IMR-90 (cell line): Measurements from ENCODE around the gene BRD4. TPM values are rescaled to one million over a fixed set of nuclear protein-coding genes. Genes with fewer than 3 reads are reported as not detected.

Experiments used
- ATAC-seq: fragments of 200-7000 bp; cut with Tn5 transposase; 2 replicates; pipeline ENCODE4 v1.9.1; 2020; ENCODE audit warnings: low read depth, mild to moderate bottlenecking, moderate library complexity
- BruUV-seq: library from RNA; stranded (reverse); fragments of 400-500 nt; replicated peaks from 2 replicates; lab custom pipeline; 2021; lab: Mats Ljungman, UMichigan
- CTCF ChIA-PET: fragments of 300-600 bp; formaldehyde crosslinking; extraction: SDS; loops from one replicate; lab custom pipeline; 2021; ENCODE audit warnings: antibody characterized with exemption; lab: Yijun Ruan, JAX
- POLR2A ChIA-PET: fragments of 300-600 bp; sonication (Branson Sonifier 250); formaldehyde crosslinking; loops from one replicate; lab custom pipeline; 2022; ENCODE audit warnings: antibody characterized with exemption; ENCODE audit not compliant: unreplicated experiment; lab: Charles Lee
- DNase-seq: peaks from one replicate; pipeline ENCODE4 v3.0.0; 2013
- H2AFZ ChIP-seq: replicated peaks from 2 replicates; pipeline ENCODE3; 2013; ENCODE audit warnings: low read length, mild to moderate bottlenecking; ENCODE audit not compliant: poor library complexity
- H2AK5ac ChIP-seq: 2 replicates; pipeline ENCODE4 v1.6.1; 2013; ENCODE audit warnings: low read depth, low read length, inconsistent platforms
- H2AK9ac ChIP-seq: replicated peaks from 2 replicates; pipeline ENCODE3; 2013; ENCODE audit warnings: mild to moderate bottlenecking, low read depth, low read length, moderate library complexity; ENCODE audit not compliant: poor library complexity
- H2BK120ac ChIP-seq: 2 replicates; pipeline ENCODE4 v1.6.1; 2013; ENCODE audit warnings: low read depth, low read length, inconsistent platforms
- H2BK15ac ChIP-seq: 3 replicates; pipeline ENCODE4 v1.6.1; 2013; ENCODE audit warnings: low read depth, low read length, inconsistent platforms
- H2BK20ac ChIP-seq: 2 replicates; pipeline ENCODE4 v1.6.1; 2013; ENCODE audit warnings: low read depth, mild to moderate bottlenecking, inconsistent platforms, low read length, moderate library complexity
- H2BK5ac ChIP-seq: 2 replicates; pipeline ENCODE4 v1.6.1; 2013; ENCODE audit warnings: mild to moderate bottlenecking, low read depth, low read length, inconsistent platforms; ENCODE audit not compliant: poor library complexity, severe bottlenecking
- H3K14ac ChIP-seq: replicated peaks from 2 replicates; pipeline ENCODE4 v1.6.1; 2013; ENCODE audit warnings: low read depth, low read length, inconsistent platforms
- H3K18ac ChIP-seq: 2 replicates; pipeline ENCODE4 v1.6.1; 2013; ENCODE audit warnings: low read depth, low read length, control low read depth
- H3K23ac ChIP-seq: 2 replicates; pipeline ENCODE4 v1.6.1; 2013; ENCODE audit warnings: low read depth, low read length, inconsistent platforms
- H3K27ac ChIP-seq: 2 replicates; pipeline ENCODE4 v1.5.1; 2013; ENCODE audit warnings: mild to moderate bottlenecking, control low read depth, low read length; ENCODE audit not compliant: insufficient read depth
- H3K27me3 ChIP-seq: 2 replicates; pipeline ENCODE4 v1.6.1; 2013; ENCODE audit warnings: low read length; ENCODE audit not compliant: control insufficient read depth, insufficient read depth
- H3K36me3 ChIP-seq: 2 replicates; pipeline ENCODE4 v1.6.1; 2013; ENCODE audit warnings: low read length, mixed read lengths; ENCODE audit not compliant: control insufficient read depth, insufficient read depth
- H3K4ac ChIP-seq: 2 replicates; pipeline ENCODE4 v1.6.1; 2013; ENCODE audit warnings: low read depth, low read length, inconsistent platforms
- H3K4me1 ChIP-seq: 2 replicates; pipeline ENCODE4 v1.6.1; 2013; ENCODE audit warnings: low read length, mixed read lengths; ENCODE audit not compliant: control insufficient read depth, insufficient read depth
- H3K4me2 ChIP-seq: 2 replicates; pipeline ENCODE4 v1.6.1; 2013; ENCODE audit warnings: low read depth, mild to moderate bottlenecking, control low read depth, low read length, moderate library complexity
- H3K4me3 ChIP-seq: 2 replicates; pipeline ENCODE4 v1.5.1; 2013; ENCODE audit warnings: low read depth, mild to moderate bottlenecking, control low read depth, low read length, moderate library complexity; ENCODE audit not compliant: insufficient read depth
- H3K56ac ChIP-seq: 2 replicates; pipeline ENCODE4 v1.6.1; 2013; ENCODE audit warnings: low read length, inconsistent platforms; ENCODE audit not compliant: insufficient read depth; ENCODE audit errors: extremely low read depth
- H3K79me1 ChIP-seq, 2 experiments: 2 replicates each; pipeline ENCODE4 v1.6.1; 2013; ENCODE audit warnings: low read length in 2 of 2, inconsistent platforms in 1 of 2, low read depth in 1 of 2
- H3K9ac ChIP-seq: 2 replicates; pipeline ENCODE4 v1.6.1; 2013; ENCODE audit warnings: low read depth, low read length, control low read depth
- H3K9me1 ChIP-seq: 2 replicates; pipeline ENCODE4 v1.6.1; 2013; ENCODE audit warnings: low read length, inconsistent platforms; ENCODE audit not compliant: insufficient read depth
- H3K9me3 ChIP-seq: 2 replicates; pipeline ENCODE4 v1.6.1; 2013; ENCODE audit warnings: low read length; ENCODE audit not compliant: control insufficient read depth, insufficient read depth
- H4K20me1 ChIP-seq: 2 replicates; pipeline ENCODE4 v1.6.1; 2013; ENCODE audit warnings: low read length, inconsistent platforms; ENCODE audit not compliant: insufficient read depth
- H4K5ac ChIP-seq: 2 replicates; pipeline ENCODE4 v1.6.1; 2013; ENCODE audit warnings: mild to moderate bottlenecking, low read depth, low read length, control low read depth
- H4K8ac ChIP-seq, 2 experiments: 2 replicates each; pipeline ENCODE4 v1.6.1; 2013; ENCODE audit warnings: low read depth in 2 of 2, low read length in 2 of 2, control low read depth in 1 of 2, inconsistent platforms in 1 of 2
- H4K91ac ChIP-seq: 2 replicates; pipeline ENCODE4 v1.6.1; 2013; ENCODE audit warnings: low read depth, low read length, inconsistent platforms; ENCODE audit not compliant: insufficient read depth
- FOS ChIP-seq: fragments of 150-350 bp; IDR thresholded peaks from 2 replicates; pipeline ENCODE4 v1.6.1; 2016; ENCODE audit warnings: low read depth, low read length
- MAFK ChIP-seq: IDR thresholded peaks from 2 replicates; pipeline ENCODE4 v1.6.1; 2012; ENCODE audit warnings: low read depth, low read length, improper control_type of control experiment
- MXI1 ChIP-seq: IDR thresholded peaks from 2 replicates; pipeline ENCODE4 v1.6.1; 2012; ENCODE audit warnings: low read depth, mild to moderate bottlenecking, low read length, moderate library complexity, borderline replicate concordance
- POLR2A ChIP-seq: IDR thresholded peaks from 2 replicates; pipeline ENCODE4 v1.6.1; 2012; ENCODE audit warnings: mild to moderate bottlenecking, low read depth, low read length
- WGBS, 2 experiments: methylation state at CpG; one replicate each; pipeline versions ENCODE4 v1.1.5 to v1.1.7; 2013; ENCODE audit warnings: missing lambda C conversion rate in 2 of 2; ENCODE audit not compliant: insufficient read length in 1 of 2; ENCODE audit errors: extremely low coverage in 2 of 2; 5-methylcytosine and 5-hydroxymethylcytosine counted together
- dilution Hi-C: fragments of 300-500 bp; cut with HindIII; formaldehyde crosslinking; loops from one replicate; pipeline ENCODE4 v1.14.3; 2018; ENCODE audit warnings: low sequenced_read_pairs; ENCODE audit not compliant: unreplicated experiment
- in situ Hi-C: fragments of 300-500 bp; cut with MboI; formaldehyde crosslinking; loops from 3 replicates; pipeline ENCODE4 v1.14.3; 2019; ENCODE audit warnings: low sequenced_read_pairs, inconsistent platforms, mixed read lengths
- intact Hi-C: fragments of 100-400 bp; cut with micrococcal nuclease; formaldehyde crosslinking; loops from 2 replicates; pipeline ENCODE4 v1.10.0; 2022
- polyA plus RNA-seq, 3 experiments: library from polyadenylated mRNA; depleted of rRNA; stranded (reverse); fragments of >200 nt; gene quantifications; 2 replicates each; pipeline ENCODE4 v1.2.3, GENCODE V29; 2012; ENCODE audit warnings: low replicate concordance in 1 of 3
- total RNA-seq: library from RNA; depleted of rRNA; stranded (reverse); fragments of >200 nt; gene quantifications from 2 replicates; pipeline ENCODE4 v1.2.3, GENCODE V29; 2012

The BRD4 gene
- total and polyA plus RNA-seq, 2 of the 4 experiments (the other 2 are of a cell fraction) = 7.0 to 21.1 TPM

- H2BK120ac ChIP-seq = no peak overlapping the region
- H3K23ac ChIP-seq = peak overlapping the region; percentile 33
- no peak overlapping the region for H3K9ac ChIP-seq
- no peak overlapping the region for H2AK9ac ChIP-seq
- H3K14ac ChIP-seq = peak overlapping the region; percentile 12
- H3K9me3 ChIP-seq = no peaks in the 10 kb centered on the region
- H3K56ac ChIP-seq = no peak overlapping the region
- H3K4me1 ChIP-seq = peaks cover 47% of the 10 kb centered on the region
- peaks cover 100% of the 10 kb centered on the region for H4K20me1 ChIP-seq
- DNase-seq (peak; percentile 80), ATAC-seq (no peak)
- no CpG with 5 or more reads among the region's 2 CpGs for WGBS, 2 experiments
- H2BK20ac ChIP-seq = no peak overlapping the region
- BruUV-seq = no TSS peak
- H2BK15ac ChIP-seq = 0 out of 3 replicates have a peak overlapping the region, but pooled peaks have one; percentile 23
- peak overlapping the region; percentile 46 for H3K4me2 ChIP-seq
- no peaks in the 10 kb centered on the region for H3K27me3 ChIP-seq
- no peak overlapping the region; the same call in 1 of the 2 replicates for H3K18ac ChIP-seq
- H3K79me1 ChIP-seq = peaks cover 0 to 78% of the 10 kb centered on the region in 2 experiments; a peak in 2 of 4 replicates
- 0 out of 2 replicates have a peak overlapping the region, but pooled peaks have one; percentile 35 for H2AK5ac ChIP-seq
- ChIA-PET POLR2A (no interaction called here), CTCF (no interaction called here)
- no peak overlapping the region; the same call in 1 of the 2 replicates for H4K5ac ChIP-seq
- TF ChIP-seq FOS = no peak
- no peak for TF ChIP-seq POLR2A
- TF ChIP-seq MAFK = peak; percentile 80
- 0 out of 2 replicates have a peak, but pooled peaks have one; percentile 2 for TF ChIP-seq MXI1
- H3K4ac ChIP-seq = peak overlapping the region; percentile 3; the same call in 1 of the 2 replicates
- H2BK5ac ChIP-seq = no peak overlapping the region
- H4K8ac ChIP-seq = no peak overlapping the region
- dilution Hi-C loops = no loop called here
- no peak overlapping the region for H4K91ac ChIP-seq
- intact Hi-C loops = no loop called here
- no peak overlapping the region for H3K4me3 ChIP-seq
- H3K9me1 ChIP-seq = peaks cover 60% of the 10 kb centered on the region
- H3K36me3 ChIP-seq = no peaks in the 10 kb centered on the region; the same call in 1 of the 2 replicates
- H3K27ac ChIP-seq = peak overlapping the region; percentile 12
- no peak overlapping the region for H2AFZ ChIP-seq
- in situ Hi-C loops = no loop called here
Observed at GRCh38 chr19:15316498-15316897, 15.8 kb downstream of the BRD4 start.
